ENCODE data around the gene AP4B1.

The AP4B1 gene

GRCh38 chr1:113904674-113905434 is at the start of gene AP4B1, which contains the start of gene DCLRE1B (continued):
- TF ChIP-seq ZNF692 (tag by site-specific recombination; IDR thresholded peaks at IDR 0.05) = peak; percentile 56
- TF ChIP-seq ZNF501 (tag by site-specific recombination; IDR thresholded peaks at IDR 0.05) = peak; percentile 87
- no peak for TF ChIP-seq ZNF549 (tag by site-specific recombination; IDR thresholded peaks at IDR 0.05)
- TF ChIP-seq ZNF214 (tag by site-specific recombination; IDR thresholded peaks at IDR 0.05; ENCODE audit: borderline replicate concordance) = no peak
- TF ChIP-seq ZIC2 (tag by site-specific recombination; IDR thresholded peaks at IDR 0.05) = peak; percentile 96
- TF ChIP-seq ZBTB49 (tag by site-specific recombination; IDR thresholded peaks at IDR 0.05; ENCODE audit: low read depth) = no peak
- TF ChIP-seq WT1 (tag by site-specific recombination; IDR thresholded peaks at IDR 0.05) = peak; percentile 69
- no peak for TF ChIP-seq PRDM6 (tag by site-specific recombination; IDR thresholded peaks at IDR 0.05)
- peak; percentile 87 for TF ChIP-seq BCL11B (tag by site-specific recombination; IDR thresholded peaks at IDR 0.05; ENCODE audit: low read depth)
- TF ChIP-seq ZNF366 (tag by site-specific recombination; conservative IDR thresholded peaks at IDR 0.05) = peak; percentile 7; the same call in 1 of the 2 replicates
- no peak for TF ChIP-seq ZNF488 (tag by site-specific recombination; IDR thresholded peaks at IDR 0.05)
- peak; percentile 89 for TF ChIP-seq ZNF449 (tag by site-specific recombination; IDR thresholded peaks at IDR 0.05)
- peak; percentile 82 for TF ChIP-seq GLIS1 (tag by site-specific recombination; IDR thresholded peaks at IDR 0.05)
- no peak; the same call in 1 of the 2 replicates for TF ChIP-seq FEZF1 (tag by site-specific recombination; IDR thresholded peaks at IDR 0.05)
- TF ChIP-seq ZNF391 (tag by site-specific recombination; IDR thresholded peaks at IDR 0.05; ENCODE audit: borderline replicate concordance, low read depth) = no peak
- TF ChIP-seq TRIM28 (IDR thresholded peaks at IDR 0.05; ENCODE audit: borderline replicate concordance, low read length) = peak; percentile 96
- no peak for TF ChIP-seq ZNF621 (tag by site-specific recombination; IDR thresholded peaks at IDR 0.05)
- TF ChIP-seq GLI4 (tag by site-specific recombination; IDR thresholded peaks at IDR 0.05) = 0 out of 2 replicates have a peak, but pooled peaks have one; percentile 88
- no peak for TF ChIP-seq ZNF473 (tag by site-specific recombination; IDR thresholded peaks at IDR 0.05)
- TF ChIP-seq ZNF670 (tag by site-specific recombination; IDR thresholded peaks at IDR 0.05; ENCODE audit: low read depth) = no peak
- no peak for TF ChIP-seq REPIN1 (tag by site-specific recombination; IDR thresholded peaks at IDR 0.05; ENCODE audit: low read depth)
- no peak for TF ChIP-seq HOXC10 (CRISPR knock-in tag; IDR thresholded peaks at IDR 0.05)
- no peak for TF ChIP-seq HOXD13 (CRISPR knock-in tag; IDR thresholded peaks at IDR 0.05; ENCODE audit: borderline replicate concordance)
- no peak for TF ChIP-seq ATF2 (tag by site-specific recombination; IDR thresholded peaks at IDR 0.05; ENCODE audit: low read depth)
- TF ChIP-seq ZNF169 (tag by site-specific recombination; IDR thresholded peaks at IDR 0.05) = no peak
- no peak for TF ChIP-seq ZNF416 (tag by site-specific recombination; IDR thresholded peaks at IDR 0.05)
- TF ChIP-seq ZNF514 (tag by site-specific recombination; IDR thresholded peaks at IDR 0.05) = no peak
- no peak for TF ChIP-seq SCRT1 (tag by site-specific recombination; IDR thresholded peaks at IDR 0.05; ENCODE audit: borderline replicate concordance)
- no peak for TF ChIP-seq ZNF211 (tag by site-specific recombination; IDR thresholded peaks at IDR 0.05; ENCODE audit: low read depth)
- TF ChIP-seq ZNF202 (tag by site-specific recombination; IDR thresholded peaks at IDR 0.05; ENCODE audit: borderline replicate concordance) = no peak
- TF ChIP-seq ZNF221 (tag by site-specific recombination; IDR thresholded peaks at IDR 0.05; ENCODE audit: borderline replicate concordance) = no peak
- peak; percentile 27 for TF ChIP-seq ZNF654 (tag by site-specific recombination; IDR thresholded peaks at IDR 0.05; ENCODE audit: low read depth)
